Measurements from ENCODE around the gene NCBP1. TPM values are rescaled to one million over a fixed set of nuclear protein-coding genes. Genes with fewer than 3 reads are reported as not detected.

NCBP1 gene
- total and polyA plus RNA-seq, 4 donors: 3.5 to 24.0 (median 15.5) TPM

- Histone ChIP-seq H3K36me3 (ENCODE audit: control insufficient read depth in 1 of 2, insufficient read depth in 2 of 2, low read length in 1 of 2) (no peaks in the 10 kb centered on the region), H3K9me3 (ENCODE audit: control insufficient read depth, low read length) (no peaks in the 10 kb centered on the region), H3K4me1 (ENCODE audit: control insufficient read depth in 1 of 2, insufficient read depth in 2 of 2, low read length in 2 of 2) (no peaks in the 10 kb centered on the region), H3K4me3 (ENCODE audit: low read length in 2 of 2) (no peak overlapping the region), H3K27me3 (ENCODE audit: control insufficient read depth in 1 of 2, insufficient read depth in 2 of 2, low read length in 1 of 2) (no peaks in the 10 kb centered on the region), H3K27ac (ENCODE audit: low read depth in 1 of 2, low read length in 2 of 2) (no peak overlapping the region)
- 66% methylated on average over 3 of the region's 3 CpGs for WGBS, 2 donors
- no peak for ATAC-seq (ENCODE audit: low FRiP score)
- DNase-seq: no peak
- intact Hi-C loops (cut with DNase I): no loop called here
Measured at GRCh38 chr9:97705354-97705950, 71.8 kb downstream of the NCBP1 start.

GRCh38 chr9:97706246-97706645 is 72.6 kb downstream of the NCBP1 start:
- H3K4me3 ChIP-seq (ENCODE audit: low read length in 2 of 2): no peak overlapping the region
- intact Hi-C loops (cut with DNase I): no loop called here
- H3K27me3 ChIP-seq (ENCODE audit: control insufficient read depth in 1 of 2, insufficient read depth in 2 of 2, low read length in 1 of 2): no peaks in the 10 kb centered on the region
- no peaks in the 10 kb centered on the region for H3K4me1 ChIP-seq (ENCODE audit: control insufficient read depth in 1 of 2, insufficient read depth in 2 of 2, low read length in 2 of 2)
- no peak for DNase-seq
- H3K9me3 ChIP-seq (ENCODE audit: control insufficient read depth, low read length): no peaks in the 10 kb centered on the region
- H3K36me3 ChIP-seq (ENCODE audit: control insufficient read depth in 1 of 2, insufficient read depth in 2 of 2, low read length in 1 of 2): no peaks in the 10 kb centered on the region
- no peak for ATAC-seq (ENCODE audit: low FRiP score)
- 79 to 87% methylated on average over 2 of the region's 2 CpGs for WGBS, 2 donors
- H3K27ac ChIP-seq (ENCODE audit: low read depth in 1 of 2, low read length in 2 of 2): no peak overlapping the region

- 22 to 23% methylated on average over 9 of the region's 9 CpGs for WGBS, 2 donors
- ATAC-seq (ENCODE audit: low FRiP score): peak; percentile 81
Measured at GRCh38 chr9:97710356-97711222, 77.0 kb downstream of the NCBP1 start.

GRCh38 chr9:97711223-97711626 is 77.6 kb downstream of the NCBP1 start:
- Histone ChIP-seq H3K36me3 (ENCODE audit: control insufficient read depth in 1 of 2, insufficient read depth in 2 of 2, low read length in 1 of 2) (no peaks in the 10 kb centered on the region), H3K9me3 (ENCODE audit: control insufficient read depth, low read length) (no peaks in the 10 kb centered on the region), H3K27me3 (ENCODE audit: control insufficient read depth in 1 of 2, insufficient read depth in 2 of 2, low read length in 1 of 2) (no peaks in the 10 kb centered on the region), H3K4me1 (ENCODE audit: control insufficient read depth in 1 of 2, insufficient read depth in 2 of 2, low read length in 2 of 2) (no peaks in the 10 kb centered on the region), H3K4me3 (ENCODE audit: low read length in 2 of 2) (no peak overlapping the region), H3K27ac (ENCODE audit: low read depth in 1 of 2, low read length in 2 of 2) (no peak overlapping the region)
- ATAC-seq (ENCODE audit: low FRiP score): no peak
- WGBS, 2 donors: 27 to 35% methylated on average over 12 of the region's 12 CpGs
- intact Hi-C loops (cut with DNase I): loop anchor here (2.0 to 5.0 kb wide), 2 partner anchors 190 to 191 kb away; no protein-coding TSS in a partner anchor
- DNase-seq: no peak

More at GRCh38 chr9:97710356-97711222, 77.0 kb downstream of the NCBP1 start:
- H3K9me3 ChIP-seq (ENCODE audit: control insufficient read depth, low read length): no peaks in the 10 kb centered on the region
- no peaks in the 10 kb centered on the region for H3K4me1 ChIP-seq (ENCODE audit: control insufficient read depth in 1 of 2, insufficient read depth in 2 of 2, low read length in 2 of 2)
- intact Hi-C loops (cut with DNase I): loop anchor here (2.0 to 5.0 kb wide), 2 partner anchors 190 to 192 kb away; no protein-coding TSS in a partner anchor
- peak in 1 of 2 donors; percentile 48 for DNase-seq
- H3K36me3 ChIP-seq (ENCODE audit: control insufficient read depth in 1 of 2, insufficient read depth in 2 of 2, low read length in 1 of 2): no peaks in the 10 kb centered on the region
- H3K27ac ChIP-seq (ENCODE audit: low read depth in 1 of 2, low read length in 2 of 2): no peak overlapping the region
- no peak overlapping the region for H3K4me3 ChIP-seq (ENCODE audit: low read length in 2 of 2)
- no peaks in the 10 kb centered on the region for H3K27me3 ChIP-seq (ENCODE audit: control insufficient read depth in 1 of 2, insufficient read depth in 2 of 2, low read length in 1 of 2)

- no peak overlapping the region for H3K27ac ChIP-seq (ENCODE audit: low read depth in 1 of 2, low read length in 2 of 2)
- no peak for DNase-seq
- no peaks in the 10 kb centered on the region for H3K9me3 ChIP-seq (ENCODE audit: control insufficient read depth, low read length)
- intact Hi-C loops (cut with DNase I): loop anchor here in 1 of 2 donors (5.0 kb wide), 1 partner anchor 188 kb away; no protein-coding TSS in a partner anchor
- H3K4me3 ChIP-seq (ENCODE audit: low read length in 2 of 2): no peak overlapping the region
- no peaks in the 10 kb centered on the region for H3K36me3 ChIP-seq (ENCODE audit: control insufficient read depth in 1 of 2, insufficient read depth in 2 of 2, low read length in 1 of 2)
- 55 to 73% methylated on average over 3 of the region's 3 CpGs for WGBS, 2 donors
- no peaks in the 10 kb centered on the region for H3K4me1 ChIP-seq (ENCODE audit: control insufficient read depth in 1 of 2, insufficient read depth in 2 of 2, low read length in 2 of 2)
- no peaks in the 10 kb centered on the region for H3K27me3 ChIP-seq (ENCODE audit: control insufficient read depth in 1 of 2, insufficient read depth in 2 of 2, low read length in 1 of 2)
- ATAC-seq (ENCODE audit: low FRiP score): no peak
Measured at GRCh38 chr9:97714435-97714834, 80.8 kb downstream of the NCBP1 start.

GRCh38 chr9:97717866-97718265 is 84.2 kb downstream of the NCBP1 start:
- Histone ChIP-seq H3K4me1 (ENCODE audit: control insufficient read depth in 1 of 2, insufficient read depth in 2 of 2, low read length in 2 of 2) (no peaks in the 10 kb centered on the region), H3K36me3 (ENCODE audit: control insufficient read depth in 1 of 2, insufficient read depth in 2 of 2, low read length in 1 of 2) (no peaks in the 10 kb centered on the region), H3K4me3 (ENCODE audit: low read length in 2 of 2) (no peak overlapping the region), H3K27ac (ENCODE audit: low read depth in 1 of 2, low read length in 2 of 2) (no peak overlapping the region), H3K27me3 (ENCODE audit: control insufficient read depth in 1 of 2, insufficient read depth in 2 of 2, low read length in 1 of 2) (peaks cover 0 to 2% of the 10 kb centered on the region in 2 donors), H3K9me3 (ENCODE audit: control insufficient read depth, low read length) (peaks cover 5% of the 10 kb centered on the region)
- DNase-seq (no peak), ATAC-seq (ENCODE audit: low FRiP score) (no peak)
- 74 to 77% methylated on average over 3 of the region's 3 CpGs for WGBS, 2 donors
- intact Hi-C loops (cut with DNase I): no loop called here

- intact Hi-C loops (cut with DNase I): no loop called here
- Histone ChIP-seq H3K9me3 (ENCODE audit: control insufficient read depth, low read length) (peaks cover 5% of the 10 kb centered on the region), H3K27ac (ENCODE audit: low read depth in 1 of 2, low read length in 2 of 2) (no peak overlapping the region), H3K4me1 (ENCODE audit: control insufficient read depth in 1 of 2, insufficient read depth in 2 of 2, low read length in 2 of 2) (no peaks in the 10 kb centered on the region), H3K4me3 (ENCODE audit: low read length in 2 of 2) (no peak overlapping the region), H3K36me3 (ENCODE audit: control insufficient read depth in 1 of 2, insufficient read depth in 2 of 2, low read length in 1 of 2) (no peaks in the 10 kb centered on the region), H3K27me3 (ENCODE audit: control insufficient read depth in 1 of 2, insufficient read depth in 2 of 2, low read length in 1 of 2) (peaks cover 0 to 2% of the 10 kb centered on the region in 2 donors)
- ATAC-seq (ENCODE audit: low FRiP score) (no peak), DNase-seq (no peak)
- WGBS, 2 donors: 52% methylated on average over 2 of the region's 2 CpGs
Measured at GRCh38 chr9:97721396-97721795, 87.8 kb downstream of the NCBP1 start.

GRCh38 chr9:97722331-97722730 is 88.7 kb downstream of the NCBP1 start:
- intact Hi-C loops (cut with DNase I): no loop called here
- 70% methylated on average over 2 of the region's 2 CpGs for WGBS, 2 donors
- no peak overlapping the region for H3K4me3 ChIP-seq (ENCODE audit: low read length in 2 of 2)
- no peaks in the 10 kb centered on the region for H3K36me3 ChIP-seq (ENCODE audit: control insufficient read depth in 1 of 2, insufficient read depth in 2 of 2, low read length in 1 of 2)
- DNase-seq (no peak), ATAC-seq (ENCODE audit: low FRiP score) (no peak)
- H3K27ac ChIP-seq (ENCODE audit: low read depth in 1 of 2, low read length in 2 of 2): no peak overlapping the region
- no peaks in the 10 kb centered on the region for H3K4me1 ChIP-seq (ENCODE audit: control insufficient read depth in 1 of 2, insufficient read depth in 2 of 2, low read length in 2 of 2)
- H3K27me3 ChIP-seq (ENCODE audit: control insufficient read depth in 1 of 2, insufficient read depth in 2 of 2, low read length in 1 of 2): peaks cover 0 to 2% of the 10 kb centered on the region in 2 donors
- peaks cover 5% of the 10 kb centered on the region for H3K9me3 ChIP-seq (ENCODE audit: control insufficient read depth, low read length)
